Ectodermal cell (in vitro differentiated cells): ENCODE results near the gene SORCS2.
"Not testable (repeated sequence)": the region's sequence is repeated elsewhere in the genome, so short reads cannot be mapped to it uniquely, and the experiment has no call there.

ENCODE experiments used
- H3K27ac ChIP-seq: 2 replicates; pipeline ENCODE4 v1.7.0; 2013; ENCODE audit warnings: mild to moderate bottlenecking, low read depth, low read length; ENCODE audit not compliant: insufficient read depth, poor library complexity, severe bottlenecking
- H3K27me3 ChIP-seq: 2 replicates; pipeline ENCODE4 v1.7.0; 2013; ENCODE audit warnings: mild to moderate bottlenecking, low read length; ENCODE audit not compliant: insufficient read depth, control insufficient read depth, poor library complexity, severe bottlenecking
- H3K36me3 ChIP-seq: one replicate; pipeline ENCODE4 v1.7.0; 2013; ENCODE audit warnings: low read length; ENCODE audit not compliant: control insufficient read depth, insufficient read depth
- H3K4me1 ChIP-seq: one replicate; pipeline ENCODE4 v1.7.0; 2013; ENCODE audit warnings: low read length; ENCODE audit not compliant: control insufficient read depth, insufficient read depth
- H3K4me3 ChIP-seq: 2 replicates; pipeline ENCODE4 v1.7.0; 2013; ENCODE audit warnings: low read depth, low read length, control low read depth; ENCODE audit not compliant: insufficient read depth
- H3K9me3 ChIP-seq: 2 replicates; pipeline ENCODE4 v1.7.0; 2013; ENCODE audit warnings: mild to moderate bottlenecking, low read length, moderate library complexity; ENCODE audit not compliant: control insufficient read depth
- WGBS, 2 experiments: methylation state at CpG; one replicate each; pipeline ENCODE4 v1.1.7; 2013; ENCODE audit warnings: missing lambda C conversion rate in 2 of 2; 5-methylcytosine and 5-hydroxymethylcytosine counted together

SORCS2 gene

GRCh38 chr4:7160439-7160838, 31.9 kb upstream of the SORCS2 start:
- Histone ChIP-seq H3K4me3 (no peak overlapping the region), H3K27ac (no peak overlapping the region), H3K4me1 (peaks cover 3% of the 10 kb centered on the region), H3K36me3 (no peaks in the 10 kb centered on the region), H3K9me3 (no peaks in the 10 kb centered on the region), H3K27me3 (no peaks in the 10 kb centered on the region)
- 95 to 97% methylated on average over 10 to 11 of the region's 11 CpGs for WGBS, 2 experiments

GRCh38 chr4:7160951-7161440, 31.3 kb upstream of the SORCS2 start:
- no peaks in the 10 kb centered on the region for H3K9me3 ChIP-seq
- no peaks in the 10 kb centered on the region for H3K36me3 ChIP-seq
- H3K4me1 ChIP-seq = peaks cover 3% of the 10 kb centered on the region
- no peak overlapping the region for H3K27ac ChIP-seq
- no peaks in the 10 kb centered on the region for H3K27me3 ChIP-seq
- 88 to 92% methylated on average over 10 of the region's 10 CpGs for WGBS, 2 experiments
- no peak overlapping the region for H3K4me3 ChIP-seq

DNA sequence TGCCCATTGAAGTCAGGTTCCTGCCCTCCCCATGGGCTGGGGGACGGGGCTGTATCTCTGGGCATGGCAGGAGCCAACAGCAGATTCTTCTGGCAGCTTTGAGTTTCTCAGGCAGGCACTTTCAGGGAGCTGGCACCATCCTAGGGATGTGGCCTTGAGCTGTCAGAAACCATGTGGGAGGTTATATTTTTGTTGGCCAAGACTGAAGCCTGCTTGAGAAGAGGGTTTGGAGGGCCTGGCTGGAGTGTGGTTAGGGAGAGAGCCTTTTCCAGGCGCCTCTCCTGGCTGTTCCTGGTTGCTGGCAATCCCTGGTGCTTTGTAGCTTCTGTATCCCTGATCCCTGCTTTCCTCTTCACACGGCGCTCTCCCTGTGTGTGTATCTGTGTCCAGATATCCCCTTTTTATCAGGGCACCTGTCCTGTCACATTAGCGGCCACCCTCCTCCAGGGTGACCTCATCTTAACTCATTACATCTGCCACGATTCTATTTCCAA, 30.6 kb upstream of the SORCS2 start:
- peaks cover 3% of the 10 kb centered on the region for H3K4me1 ChIP-seq
- no peak overlapping the region for H3K27ac ChIP-seq
- H3K4me3 ChIP-seq = no peak overlapping the region
- no peaks in the 10 kb centered on the region for H3K27me3 ChIP-seq
- no peaks in the 10 kb centered on the region for H3K9me3 ChIP-seq
- no peaks in the 10 kb centered on the region for H3K36me3 ChIP-seq
- WGBS, 2 experiments = 93 to 94% methylated on average over 6 of the region's 6 CpGs

DNA sequence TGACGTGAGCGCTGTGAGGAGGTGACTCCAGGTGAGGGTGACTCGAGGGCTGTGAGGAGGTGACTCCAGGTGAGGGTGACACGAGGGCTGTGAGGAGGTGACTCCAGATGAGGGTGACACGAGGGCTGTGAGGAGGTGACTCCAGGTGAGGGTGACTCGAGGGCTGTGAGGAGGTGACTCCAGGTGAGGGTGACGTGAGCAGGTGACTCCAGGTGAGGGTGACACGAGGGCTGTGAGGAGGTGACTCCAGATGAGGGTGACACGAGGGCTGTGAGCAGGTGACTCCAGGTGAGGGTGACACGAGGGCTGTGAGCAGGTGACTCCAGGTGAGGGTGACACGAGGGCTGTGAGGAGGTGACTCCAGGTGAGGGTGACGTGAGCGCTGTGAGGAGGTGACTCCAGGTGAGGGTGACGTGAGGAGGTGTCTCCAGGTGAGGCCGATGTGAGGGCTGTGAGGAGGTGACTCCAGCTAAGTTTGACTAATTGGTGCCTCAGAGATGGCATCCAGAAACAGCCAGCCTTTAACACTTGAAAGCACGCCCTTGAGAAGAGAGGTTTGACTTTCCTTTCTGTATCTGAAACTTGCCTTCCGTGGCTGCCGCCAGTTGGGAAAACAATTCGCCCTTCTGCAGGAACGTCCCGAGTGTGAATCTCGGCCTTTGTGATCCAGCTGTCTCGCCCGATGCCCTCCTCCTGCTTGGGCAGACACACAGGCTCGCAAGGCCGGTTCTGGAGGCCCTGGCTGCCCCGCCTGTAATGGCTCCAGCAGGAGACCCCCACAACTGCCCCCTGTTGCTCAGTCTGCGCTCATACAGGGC, 27.1 kb upstream of the SORCS2 start:
- not testable (repeated sequence) for H3K27me3 ChIP-seq, H3K9me3 ChIP-seq, H3K36me3 ChIP-seq, H3K27ac ChIP-seq, H3K4me1 ChIP-seq, H3K4me3 ChIP-seq
- 93% methylated on average over 28 of the region's 28 CpGs for WGBS, 2 experiments

DNA sequence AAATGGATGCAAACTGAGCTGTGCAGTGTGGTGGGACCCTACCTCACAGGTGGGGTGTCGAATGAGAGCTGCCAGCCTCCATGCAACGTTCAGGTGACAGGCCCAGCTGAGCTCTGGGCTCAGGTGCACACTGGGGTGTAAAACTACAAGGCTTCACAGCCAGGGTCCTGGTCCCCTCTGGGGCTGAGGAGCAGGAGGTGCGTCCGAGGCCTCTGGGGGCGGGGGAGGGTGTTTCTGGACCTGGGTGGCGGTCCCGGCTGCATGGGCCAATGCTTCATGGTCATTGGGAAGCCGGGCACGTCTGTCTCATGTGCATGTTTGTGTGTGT, 26.5 kb upstream of the SORCS2 start:
- no peak overlapping the region for H3K27ac ChIP-seq
- WGBS, 2 experiments = 93% methylated on average over 9 of the region's 9 CpGs
- H3K36me3 ChIP-seq = no peaks in the 10 kb centered on the region
- no peaks in the 10 kb centered on the region for H3K9me3 ChIP-seq
- H3K27me3 ChIP-seq = no peaks in the 10 kb centered on the region
- peaks cover 4% of the 10 kb centered on the region for H3K4me1 ChIP-seq
- no peak overlapping the region for H3K4me3 ChIP-seq

GRCh38 chr4:7166237-7166636, 26.1 kb upstream of the SORCS2 start:
- Histone ChIP-seq H3K4me1 (peaks cover 4% of the 10 kb centered on the region), H3K27ac (no peak overlapping the region), H3K4me3 (no peak overlapping the region), H3K9me3 (no peaks in the 10 kb centered on the region), H3K27me3 (no peaks in the 10 kb centered on the region), H3K36me3 (no peaks in the 10 kb centered on the region)
- WGBS, 2 experiments = 94 to 96% methylated on average over 3 of the region's 3 CpGs

DNA sequence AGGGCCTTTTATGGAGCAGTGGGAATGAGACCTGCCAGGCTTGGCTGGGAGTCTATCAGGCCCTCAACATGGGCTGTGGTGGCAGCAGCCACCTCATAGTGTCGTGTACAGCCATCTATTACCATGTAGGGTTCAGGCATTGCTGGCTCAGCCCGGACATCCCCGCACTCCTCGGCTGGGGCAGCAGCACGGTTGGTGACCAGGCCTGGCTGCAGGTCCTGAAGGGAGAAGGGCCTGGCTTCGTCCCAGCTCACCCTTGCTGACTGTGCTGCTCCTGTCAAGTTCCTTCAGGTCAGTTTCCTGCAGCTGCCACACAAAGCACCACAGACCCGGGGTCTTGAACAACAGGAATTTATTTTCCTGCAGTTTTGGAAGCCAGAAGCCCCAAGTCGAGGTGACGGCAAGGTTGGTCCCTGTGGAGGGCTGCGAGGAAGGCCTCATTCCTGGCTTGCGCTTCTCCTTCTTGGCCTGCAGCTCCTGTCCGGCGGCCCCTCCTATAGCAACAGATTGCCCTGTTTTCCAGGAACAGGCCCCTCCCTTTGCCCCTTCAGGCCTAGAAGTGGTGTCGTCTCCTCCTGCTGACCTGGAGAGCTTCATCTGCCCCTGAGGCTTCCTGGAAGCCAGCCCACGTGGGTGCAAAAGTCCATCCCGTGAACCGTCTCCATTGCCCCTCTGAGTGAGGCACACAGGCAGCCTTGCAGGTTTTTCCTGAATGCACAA, 25.2 kb upstream of the SORCS2 start:
- Histone ChIP-seq H3K4me3 (no peak overlapping the region), H3K27me3 (no peaks in the 10 kb centered on the region), H3K36me3 (no peaks in the 10 kb centered on the region), H3K9me3 (no peaks in the 10 kb centered on the region), H3K4me1 (peaks cover 4% of the 10 kb centered on the region), H3K27ac (no peak overlapping the region)
- WGBS, 2 experiments = 87 to 89% methylated on average over 17 of the region's 17 CpGs

GRCh38 chr4:7167706-7168105, 24.6 kb upstream of the SORCS2 start:
- Histone ChIP-seq H3K27me3 (no peaks in the 10 kb centered on the region), H3K4me3 (no peak overlapping the region), H3K36me3 (no peaks in the 10 kb centered on the region), H3K27ac (no peak overlapping the region), H3K9me3 (no peaks in the 10 kb centered on the region), H3K4me1 (peaks cover 4% of the 10 kb centered on the region)
- WGBS, 2 experiments = 86 to 91% methylated on average over 4 of the region's 4 CpGs

- Histone ChIP-seq H3K27me3 (no peaks in the 10 kb centered on the region), H3K4me1 (peaks cover 4% of the 10 kb centered on the region), H3K27ac (no peak overlapping the region), H3K9me3 (no peaks in the 10 kb centered on the region), H3K4me3 (no peak overlapping the region), H3K36me3 (no peaks in the 10 kb centered on the region)
- WGBS, 2 experiments = 94% methylated on average over 8 of the region's 8 CpGs
Observed at GRCh38 chr4:7168106-7168505, 24.2 kb upstream of the SORCS2 start.

- Histone ChIP-seq H3K27me3 (no peaks in the 10 kb centered on the region), H3K27ac (no peak overlapping the region), H3K36me3 (no peaks in the 10 kb centered on the region), H3K4me3 (no peak overlapping the region), H3K4me1 (peaks cover 4% of the 10 kb centered on the region), H3K9me3 (no peaks in the 10 kb centered on the region)
- 94% methylated on average over 7 of the region's 7 CpGs for WGBS, 2 experiments
Observed at GRCh38 chr4:7169134-7169533, 23.2 kb upstream of the SORCS2 start.
